ENCODE data around the gene TDRD1.

GRCh38 chr10:114274616-114275453, 95.7 kb downstream of the TDRD1 start:
- TF ChIP-seq CTCF (IDR thresholded peaks at IDR 0.05) = no peak
- no peak for TF ChIP-seq EZH2 (IDR thresholded peaks at IDR 0.05; ENCODE audit: borderline replicate concordance, insufficient read depth, low read depth, low read length, poor library complexity, severe bottlenecking)

All from B cell (primary cell).